Testis (tissue), 2 donors: Measurements from ENCODE around the gene RABGAP1L.

Experiments used
- CTCF ChIP-seq, 3 experiments: fragments of 450-650 bp in 2 of 3; fragments of 200-600 bp in 1 of 3; sonication (generic) in 1 of 3; IDR thresholded peaks; one replicate each; pipeline ENCODE4 v1.5.1; 2016 to 2019; ENCODE audit warnings: antibody characterized with exemption in 3 of 3, mild to moderate bottlenecking in 2 of 3, moderate library complexity in 1 of 3
- POLR2A ChIP-seq: fragments of 450-650 bp; IDR thresholded peaks from one replicate; pipeline ENCODE4 v1.6.1; 2017; ENCODE audit warnings: antibody characterized with exemption, mild to moderate bottlenecking, moderate library complexity

- TF ChIP-seq POLR2A (no peak), CTCF (IDR thresholded peaks at IDR 0.05) (no peak)
These were observed 497.2 kb downstream of the RABGAP1L start for GRCh38 chr1:174656409-174657059.
